ENCODE measurements around the gene TMEM117.

DNA sequence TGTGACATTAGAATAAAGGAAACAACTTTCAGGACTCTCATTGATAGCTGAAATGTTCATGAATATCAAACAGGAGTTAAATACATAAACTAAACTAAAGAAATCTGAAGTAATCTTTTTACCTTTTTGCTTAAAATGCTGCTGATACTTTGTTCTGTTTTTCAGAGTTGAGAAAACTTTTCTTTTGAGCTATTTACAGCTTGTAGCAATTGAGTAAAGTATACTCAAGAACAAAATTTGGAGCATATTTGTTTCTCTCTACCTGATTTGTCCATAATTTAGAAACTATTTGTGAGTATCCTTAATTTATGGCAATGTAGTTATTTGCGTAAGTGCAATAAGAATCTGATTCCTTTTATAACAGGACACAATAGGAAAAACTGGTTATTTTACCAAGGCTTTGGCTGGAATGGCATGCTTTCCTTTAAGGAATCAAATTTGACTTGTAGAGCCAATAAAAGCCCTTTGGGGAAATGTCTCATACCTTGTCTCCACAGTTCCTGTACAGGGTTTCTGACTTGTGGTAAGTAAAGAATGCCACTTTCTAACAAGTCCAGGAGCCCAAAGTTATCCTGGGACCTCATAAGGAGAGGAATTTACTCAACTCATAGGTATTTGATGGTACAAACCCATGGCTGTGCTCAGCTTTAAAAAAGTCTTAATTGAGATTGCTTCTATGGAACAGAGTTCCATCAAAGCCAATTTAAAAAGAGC lies 195.7 kb downstream of the TMEM117 start:
- TF ChIP-seq CTCF (IDR thresholded peaks at IDR 0.05; ENCODE audit: extremely low read depth in 1 of 2, insufficient read depth in 1 of 2, low read depth in 1 of 2, low read length in 2 of 2) (no peak), JUN (IDR thresholded peaks at IDR 0.05; ENCODE audit: borderline replicate concordance, insufficient read depth, insufficient read length, low read depth) (no peak), MYC (IDR thresholded peaks at IDR 0.05; ENCODE audit: low read depth, low read length) (no peak)
- TF ChIP-seq, protein P1, sequence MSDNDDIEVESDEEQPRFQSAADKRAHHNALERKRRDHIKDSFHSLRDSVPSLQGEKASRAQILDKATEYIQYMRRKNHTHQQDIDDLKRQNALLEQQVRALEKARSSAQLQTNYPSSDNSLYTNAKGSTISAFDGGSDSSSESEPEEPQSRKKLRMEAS (IDR thresholded peaks at IDR 0.05; ENCODE audit: insufficient read depth, insufficient read length), result no peak

Data from endothelial cell of umbilical vein (primary cell).